ENCODE results near the gene TMEM223.

DNA sequence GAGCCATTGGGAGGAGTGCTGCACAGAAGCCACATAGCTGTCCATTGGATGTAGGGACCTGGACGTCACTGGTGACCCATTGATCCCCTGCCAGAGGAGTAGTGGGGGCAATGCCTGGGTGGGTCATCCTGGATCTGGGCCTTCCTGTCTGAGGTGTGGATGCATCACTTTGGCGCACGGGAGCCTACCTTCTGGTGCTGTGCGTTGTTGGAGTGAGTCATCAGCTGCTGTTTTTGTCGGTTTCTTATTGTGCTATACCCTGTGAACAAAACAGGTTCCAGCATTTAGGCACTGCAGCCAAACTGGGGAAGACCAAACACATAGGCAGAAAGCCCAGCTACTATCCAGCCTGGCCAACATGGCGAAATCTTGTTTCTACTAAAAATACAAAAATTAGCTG lies 17.4 kb downstream of the TMEM223 start:
- TF ChIP-seq EZH2 (IDR thresholded peaks at IDR 0.05; ENCODE audit: borderline replicate concordance, low read length): no peak
- TF ChIP-seq, protein P1, sequence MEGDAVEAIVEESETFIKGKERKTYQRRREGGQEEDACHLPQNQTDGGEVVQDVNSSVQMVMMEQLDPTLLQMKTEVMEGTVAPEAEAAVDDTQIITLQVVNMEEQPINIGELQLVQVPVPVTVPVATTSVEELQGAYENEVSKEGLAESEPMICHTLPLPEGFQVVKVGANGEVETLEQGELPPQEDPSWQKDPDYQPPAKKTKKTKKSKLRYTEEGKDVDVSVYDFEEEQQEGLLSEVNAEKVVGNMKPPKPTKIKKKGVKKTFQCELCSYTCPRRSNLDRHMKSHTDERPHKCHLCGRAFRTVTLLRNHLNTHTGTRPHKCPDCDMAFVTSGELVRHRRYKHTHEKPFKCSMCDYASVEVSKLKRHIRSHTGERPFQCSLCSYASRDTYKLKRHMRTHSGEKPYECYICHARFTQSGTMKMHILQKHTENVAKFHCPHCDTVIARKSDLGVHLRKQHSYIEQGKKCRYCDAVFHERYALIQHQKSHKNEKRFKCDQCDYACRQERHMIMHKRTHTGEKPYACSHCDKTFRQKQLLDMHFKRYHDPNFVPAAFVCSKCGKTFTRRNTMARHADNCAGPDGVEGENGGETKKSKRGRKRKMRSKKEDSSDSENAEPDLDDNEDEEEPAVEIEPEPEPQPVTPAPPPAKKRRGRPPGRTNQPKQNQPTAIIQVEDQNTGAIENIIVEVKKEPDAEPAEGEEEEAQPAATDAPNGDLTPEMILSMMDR (IDR thresholded peaks at IDR 0.05; ENCODE audit: low read length): no peak

Data from OCI-LY1 (cell line).